NCI-H1930 (cell line): ENCODE data around the gene WASHC2A.
A peak's percentile ranks its signal among the peaks of the same experiment; 100 is the strongest.
"Not testable (repeated sequence)": the region's sequence is repeated elsewhere in the genome, so short reads cannot be mapped to it uniquely, and the experiment has no call there.

Experiments
- DNase-seq, 2 experiments: peaks; one replicate each; lab custom pipeline; 2025; lab: John Stamatoyannopoulos, UW

WASHC2A gene, protein sequence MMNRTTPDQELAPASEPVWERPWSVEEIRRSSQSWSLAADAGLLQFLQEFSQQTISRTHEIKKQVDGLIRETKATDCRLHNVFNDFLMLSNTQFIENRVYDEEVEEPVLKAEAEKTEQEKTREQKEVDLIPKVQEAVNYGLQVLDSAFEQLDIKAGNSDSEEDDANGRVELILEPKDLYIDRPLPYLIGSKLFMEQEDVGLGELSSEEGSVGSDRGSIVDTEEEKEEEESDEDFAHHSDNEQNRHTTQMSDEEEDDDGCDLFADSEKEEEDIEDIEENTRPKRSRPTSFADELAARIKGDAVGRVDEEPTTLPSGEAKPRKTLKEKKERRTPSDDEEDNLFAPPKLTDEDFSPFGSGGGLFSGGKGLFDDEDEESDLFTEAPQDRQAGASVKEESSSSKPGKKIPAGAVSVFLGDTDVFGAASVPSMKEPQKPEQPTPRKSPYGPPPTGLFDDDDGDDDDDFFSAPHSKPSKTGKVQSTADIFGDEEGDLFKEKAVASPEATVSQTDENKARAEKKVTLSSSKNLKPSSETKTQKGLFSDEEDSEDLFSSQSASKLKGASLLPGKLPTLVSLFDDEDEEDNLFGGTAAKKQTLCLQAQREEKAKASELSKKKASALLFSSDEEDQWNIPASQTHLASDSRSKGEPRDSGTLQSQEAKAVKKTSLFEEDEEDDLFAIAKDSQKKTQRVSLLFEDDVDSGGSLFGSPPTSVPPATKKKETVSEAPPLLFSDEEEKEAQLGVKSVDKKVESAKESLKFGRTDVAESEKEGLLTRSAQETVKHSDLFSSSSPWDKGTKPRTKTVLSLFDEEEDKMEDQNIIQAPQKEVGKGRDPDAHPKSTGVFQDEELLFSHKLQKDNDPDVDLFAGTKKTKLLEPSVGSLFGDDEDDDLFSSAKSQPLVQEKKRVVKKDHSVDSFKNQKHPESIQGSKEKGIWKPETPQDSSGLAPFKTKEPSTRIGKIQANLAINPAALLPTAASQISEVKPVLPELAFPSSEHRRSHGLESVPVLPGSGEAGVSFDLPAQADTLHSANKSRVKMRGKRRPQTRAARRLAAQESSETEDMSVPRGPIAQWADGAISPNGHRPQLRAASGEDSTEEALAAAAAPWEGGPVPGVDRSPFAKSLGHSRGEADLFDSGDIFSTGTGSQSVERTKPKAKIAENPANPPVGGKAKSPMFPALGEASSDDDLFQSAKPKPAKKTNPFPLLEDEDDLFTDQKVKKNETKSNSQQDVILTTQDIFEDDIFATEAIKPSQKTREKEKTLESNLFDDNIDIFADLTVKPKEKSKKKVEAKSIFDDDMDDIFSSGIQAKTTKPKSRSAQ (N-terminal part only)

DNA sequence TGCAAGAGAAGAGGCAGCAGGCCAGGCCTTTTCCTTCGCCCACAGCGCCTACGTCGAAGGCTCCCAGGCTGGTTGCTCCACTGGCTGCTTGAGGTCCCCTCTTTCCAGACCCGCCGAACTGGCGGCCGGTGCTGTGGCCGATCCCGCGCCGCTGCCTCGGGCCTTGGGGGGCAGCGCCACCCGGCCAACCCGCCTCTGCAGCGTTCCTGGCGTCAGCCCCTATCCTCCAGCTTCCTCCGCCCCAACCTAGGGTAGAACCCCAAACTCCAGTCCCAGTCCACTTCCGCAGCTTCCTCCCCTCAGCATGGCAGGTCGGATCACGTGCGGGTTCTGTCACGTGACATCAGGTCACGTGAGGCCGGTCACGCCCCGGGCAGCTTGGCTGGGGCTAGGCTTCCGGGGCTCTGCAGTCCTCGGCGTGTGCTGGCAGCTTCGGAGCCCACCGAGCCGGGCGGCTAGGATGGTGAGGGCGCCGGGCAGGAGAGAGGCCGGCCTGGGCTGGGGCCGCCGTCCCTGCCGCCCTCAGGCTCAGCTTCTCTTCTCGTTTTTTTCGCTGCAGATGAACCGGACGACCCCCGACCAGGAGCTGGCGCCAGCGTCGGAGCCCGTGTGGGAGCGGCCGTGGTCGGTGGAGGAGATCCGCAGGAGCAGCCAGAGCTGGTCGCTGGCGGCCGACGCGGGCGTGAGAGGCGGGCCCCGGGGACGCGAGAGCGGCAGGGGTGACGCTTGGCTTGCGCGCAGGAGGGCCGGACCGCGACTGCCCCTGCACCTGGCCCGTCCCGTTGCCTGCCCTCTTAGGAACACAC is at the start of gene WASHC2A:
WASHC2A (plus strand) TSS at position 409 of the 806 bp plus-strand sequence; CDS start at position 461, 52 bp downstream.
- peak; percentile 2 to 49 for DNase-seq

DNA sequence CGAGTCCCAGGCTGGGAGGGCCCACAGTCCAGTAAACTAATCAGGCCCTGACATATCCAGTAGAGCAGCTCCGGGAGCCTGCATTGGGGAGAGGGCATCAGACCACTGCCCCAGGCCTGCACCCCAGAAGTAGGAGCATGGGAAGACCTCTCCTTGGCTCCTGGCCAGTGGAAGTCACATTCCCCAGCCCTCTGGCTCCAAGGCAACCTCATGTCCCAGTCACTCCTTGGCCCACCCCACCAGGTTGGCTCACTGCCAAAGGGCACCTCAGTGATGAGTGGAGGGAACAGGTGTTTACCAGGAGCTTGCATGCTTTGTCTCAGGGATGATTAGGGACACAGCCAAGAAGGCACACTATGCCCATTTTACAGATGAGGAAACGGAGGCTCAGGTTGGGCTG is 48.5 kb upstream of the WASHC2A start:
- not testable (repeated sequence) for DNase-seq

DNA sequence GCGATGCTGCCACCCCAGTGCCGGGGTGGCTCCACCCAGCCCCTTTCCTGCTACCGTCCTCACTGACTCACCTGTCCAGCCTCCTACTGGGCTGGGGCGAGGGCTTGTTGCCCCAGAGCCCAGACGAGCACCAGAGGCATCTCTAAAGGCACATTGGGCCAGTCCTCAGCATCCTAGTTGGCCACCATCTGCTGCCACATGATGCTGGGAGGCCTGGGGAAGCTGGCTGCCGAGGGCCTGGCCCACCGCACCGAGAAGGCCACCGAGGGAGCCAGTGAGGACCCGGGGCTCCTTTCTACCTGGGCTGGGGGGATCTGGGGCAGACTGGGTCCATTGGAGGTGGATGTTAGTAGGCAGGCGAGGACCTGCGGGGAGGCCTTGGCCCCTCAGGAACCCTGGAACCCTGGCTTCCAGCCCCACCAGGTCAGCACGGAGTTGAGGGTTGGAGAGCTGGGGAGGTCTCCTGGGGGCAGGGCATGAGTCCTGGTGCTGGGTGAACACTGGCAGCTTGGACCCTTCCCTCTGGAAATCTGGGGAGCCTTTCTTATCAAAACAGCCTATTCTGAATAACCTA is 47.2 kb upstream of the WASHC2A start:
- DNase-seq, result not testable (repeated sequence)

DNA sequence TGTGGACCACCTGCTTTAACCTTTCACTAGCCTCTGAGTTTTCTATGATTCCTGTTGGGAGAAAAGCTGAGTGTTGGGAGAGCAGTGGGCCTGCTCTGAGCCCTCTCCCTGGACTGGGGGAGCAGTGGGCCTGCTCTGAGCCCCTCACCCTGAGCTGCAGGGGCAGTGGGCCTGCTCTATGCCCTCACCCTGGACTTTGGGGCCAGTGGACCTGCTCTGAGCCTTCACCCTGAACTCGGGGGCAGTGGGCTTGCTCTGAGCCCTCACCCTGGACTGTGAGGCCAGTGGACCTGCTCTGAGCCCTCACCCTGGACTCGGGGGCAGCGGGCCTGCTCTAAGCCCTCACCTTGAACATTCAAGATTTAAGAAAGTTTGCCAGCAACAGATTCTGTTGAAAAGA is 46.1 kb upstream of the WASHC2A start:
- no peak for DNase-seq

DNA sequence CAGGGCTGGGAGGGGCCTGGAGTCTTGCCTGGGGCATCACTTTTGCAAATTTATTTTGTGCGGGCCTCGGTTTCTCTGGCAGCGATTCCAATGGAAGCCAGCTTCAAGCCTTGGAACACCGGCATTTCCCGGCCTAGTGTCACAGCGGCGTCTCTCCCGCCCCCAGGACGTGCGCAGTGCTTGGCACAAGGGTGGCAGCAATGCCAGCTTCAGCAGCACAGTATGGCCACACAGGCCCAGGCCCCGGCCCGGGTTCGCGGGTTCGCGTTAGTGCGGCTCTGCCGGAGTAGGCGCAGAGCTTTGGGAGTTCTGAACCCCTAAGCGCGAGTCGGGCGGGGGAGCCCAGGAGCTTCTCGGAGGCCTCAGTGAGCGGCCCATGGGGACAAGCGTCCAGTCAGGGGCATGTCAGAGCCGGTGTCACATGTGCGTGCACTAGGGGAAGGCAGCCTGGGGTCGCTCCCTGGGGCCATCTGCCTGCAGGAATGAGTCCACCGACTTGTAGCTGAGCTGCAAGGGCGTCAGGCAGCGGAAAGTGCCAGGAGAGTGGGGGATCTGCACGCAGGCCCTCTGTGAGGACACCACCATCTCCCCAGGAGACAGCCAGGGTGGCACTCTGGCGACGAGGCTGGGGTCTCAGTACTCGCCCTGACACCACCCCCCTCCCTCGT is 42.9 kb upstream of the WASHC2A start:
- not testable (repeated sequence) for DNase-seq

DNA sequence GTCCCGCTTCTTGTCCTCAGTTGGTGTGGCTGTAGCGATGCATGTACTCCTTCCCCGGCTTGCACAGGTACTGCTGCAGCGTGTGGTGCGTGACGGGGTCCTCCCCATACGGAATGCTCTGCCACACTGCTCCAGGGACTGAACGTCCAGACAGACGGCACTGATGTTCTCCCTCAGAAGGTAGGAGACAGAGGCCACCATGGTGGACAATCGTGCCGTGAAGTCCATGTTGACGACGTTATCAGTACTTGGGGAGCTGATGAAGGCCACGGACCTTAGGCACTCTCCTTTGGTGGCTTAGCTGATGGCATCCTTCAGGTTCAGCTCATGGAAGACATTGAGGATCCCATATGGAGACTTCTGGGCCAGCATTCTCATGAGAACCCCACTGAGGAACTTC is 42.1 kb upstream of the WASHC2A start:
- DNase-seq, result no peak

DNA sequence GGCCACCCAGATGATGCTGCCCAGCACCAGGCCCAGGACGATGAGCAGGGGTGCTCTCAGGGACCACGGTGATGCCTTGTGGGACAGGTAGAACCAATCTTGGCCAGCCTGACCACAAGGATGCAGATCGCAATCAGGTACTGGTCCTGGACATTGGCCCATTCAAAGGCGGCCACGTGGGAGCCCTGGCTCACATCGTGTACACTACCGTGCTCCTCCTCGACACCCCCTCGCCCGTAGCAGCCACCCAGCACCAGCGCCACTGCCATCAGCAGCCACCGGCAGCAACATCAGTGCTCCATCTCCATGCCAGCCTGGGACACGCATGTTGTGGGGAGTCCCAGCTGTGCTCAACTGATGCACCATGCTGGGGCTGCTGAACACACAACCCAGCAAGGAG is 40.6 kb upstream of the WASHC2A start:
- DNase-seq, result no peak

DNA sequence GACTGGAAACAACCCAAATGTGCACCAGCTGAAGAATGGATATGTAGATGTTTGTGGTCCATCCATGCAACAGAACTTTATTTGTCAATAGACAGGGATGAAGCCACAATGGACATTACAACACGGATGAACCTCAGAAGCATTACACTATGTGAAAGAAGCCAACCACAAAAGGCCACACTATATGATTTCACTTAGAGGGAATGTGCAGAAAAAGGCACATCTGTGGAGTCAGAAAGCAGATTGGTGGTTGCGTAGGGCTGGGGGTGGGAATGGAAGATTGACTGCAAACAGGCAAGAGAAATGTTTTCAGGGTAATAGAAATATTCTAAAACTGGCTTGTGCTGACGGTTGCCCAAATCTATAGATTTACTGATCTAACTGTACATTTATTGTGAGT is 34.3 kb upstream of the WASHC2A start:
- DNase-seq, result no peak

DNA sequence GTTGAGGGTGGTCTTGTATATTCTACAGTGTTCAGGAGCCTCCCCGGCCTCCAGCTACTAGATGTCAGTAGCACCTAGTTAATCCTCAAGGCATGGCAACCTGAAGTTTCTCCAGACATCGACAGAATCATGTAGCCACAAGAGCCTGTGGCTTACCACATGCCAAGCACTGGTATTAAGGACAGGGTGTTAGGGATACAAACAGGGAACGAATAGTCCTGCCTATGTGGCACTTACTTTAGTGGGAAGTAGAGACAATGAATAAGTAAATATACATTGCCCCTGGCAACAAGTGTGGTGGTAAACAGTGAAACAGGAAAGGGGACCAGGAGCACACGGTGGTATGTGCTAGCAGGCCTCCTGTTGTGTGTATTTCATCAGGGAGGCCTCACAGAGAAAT is 32.4 kb upstream of the WASHC2A start:
- DNase-seq, result not testable (repeated sequence)

DNA sequence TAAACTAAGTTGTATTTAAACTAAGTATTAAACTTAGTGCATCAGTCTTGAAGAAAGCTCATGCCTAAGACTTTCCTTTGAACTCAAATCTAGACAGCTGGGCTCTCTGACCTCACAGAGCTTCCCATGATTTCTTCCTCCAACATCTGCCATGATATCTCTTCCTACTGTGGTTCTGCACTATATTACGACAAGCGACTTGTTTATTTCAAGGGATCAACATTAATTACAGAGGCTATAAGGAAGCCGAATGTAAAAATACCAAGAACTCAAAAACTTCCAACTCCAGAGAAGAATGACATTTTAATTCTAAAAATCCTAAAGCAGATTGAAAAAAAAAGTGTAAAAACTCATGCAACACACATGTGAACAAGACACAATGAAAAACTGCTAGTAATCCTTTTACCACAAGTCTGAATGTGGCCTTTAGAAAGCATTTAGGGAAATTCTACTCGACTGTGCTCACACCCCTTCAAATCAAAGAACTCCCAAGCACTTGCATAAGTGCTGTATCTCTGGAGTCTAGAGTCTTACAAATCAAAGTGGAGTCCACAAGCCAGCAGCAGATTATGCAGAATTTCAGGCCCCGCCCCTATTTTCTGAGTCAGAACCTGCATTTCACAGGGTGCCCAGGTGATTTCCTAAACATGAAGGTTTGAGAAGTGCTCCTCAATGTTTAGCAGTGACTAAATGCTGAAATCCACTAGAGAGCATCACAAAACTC is 22.7 kb upstream of the WASHC2A start:
- no peak for DNase-seq

DNA sequence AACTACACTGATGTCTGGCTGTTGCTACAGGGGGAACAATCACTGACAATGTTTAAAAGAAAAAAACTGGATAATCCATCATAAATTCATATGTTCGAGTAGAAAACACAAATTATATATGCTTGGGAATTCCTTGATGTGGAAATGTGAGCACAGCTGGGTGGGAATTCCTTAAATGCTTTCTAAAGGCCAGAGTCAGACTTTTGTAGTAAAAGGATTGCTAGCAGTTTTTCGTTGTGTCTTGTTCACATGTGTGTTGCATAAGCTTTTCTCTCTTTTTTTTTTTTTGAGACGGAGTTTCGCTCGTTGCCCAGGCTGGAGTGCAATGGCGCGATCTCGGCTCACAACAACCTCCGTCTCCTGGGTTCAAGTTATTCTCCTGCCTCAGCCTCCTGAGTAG is 21.3 kb upstream of the WASHC2A start:
- not testable (repeated sequence) for DNase-seq

DNA sequence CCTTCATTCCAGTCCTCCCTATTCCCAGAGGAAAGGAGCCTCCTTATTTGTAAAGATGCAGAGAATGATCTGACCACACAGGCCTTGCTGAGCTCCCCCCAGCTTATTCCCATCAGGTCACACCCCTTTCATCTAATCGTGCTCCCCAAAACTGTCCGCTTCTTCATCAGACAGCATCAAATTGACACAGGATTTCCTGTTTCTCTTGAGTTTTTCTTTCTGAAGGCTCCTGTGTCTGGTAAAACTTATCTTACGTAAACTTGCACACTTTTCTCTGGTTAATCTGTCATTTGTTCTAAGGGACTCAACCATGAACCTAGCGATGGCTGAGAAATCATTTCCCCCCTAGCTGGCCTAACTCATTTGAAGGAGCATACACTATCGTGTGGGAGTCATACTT is 20.2 kb upstream of the WASHC2A start:
- not testable (repeated sequence) for DNase-seq

DNA sequence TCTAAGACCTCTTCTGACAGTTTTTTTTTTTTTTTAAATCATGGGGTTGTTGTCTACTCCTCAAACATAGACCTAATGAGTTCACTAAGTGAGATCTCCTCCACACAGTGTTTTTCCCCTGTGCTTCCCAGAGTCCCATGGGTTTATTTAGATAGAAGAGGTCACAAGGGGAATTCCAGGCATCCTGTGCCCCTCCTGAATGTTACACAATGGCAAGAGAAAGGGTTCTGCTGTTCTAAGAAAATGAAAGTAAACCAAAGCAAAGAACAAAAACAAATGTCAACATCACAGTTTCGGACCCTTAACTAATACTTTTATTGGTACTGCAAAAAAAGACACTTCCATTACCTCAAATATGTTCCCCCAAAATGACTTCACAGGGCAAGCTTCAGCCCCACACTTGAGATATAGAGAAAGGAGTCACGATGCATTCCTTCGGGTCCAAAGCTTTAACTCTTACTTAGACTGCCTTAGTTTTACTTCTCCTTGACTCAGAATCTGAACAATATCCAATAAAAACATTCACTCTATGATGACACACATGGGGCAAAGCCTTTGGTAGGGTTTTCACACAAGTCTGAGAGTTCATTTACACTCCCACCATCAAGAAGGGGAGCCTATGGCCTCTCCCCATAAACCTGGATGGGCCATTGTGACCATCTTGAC is 15.6 kb upstream of the WASHC2A start:
- not testable (repeated sequence) for DNase-seq

DNA sequence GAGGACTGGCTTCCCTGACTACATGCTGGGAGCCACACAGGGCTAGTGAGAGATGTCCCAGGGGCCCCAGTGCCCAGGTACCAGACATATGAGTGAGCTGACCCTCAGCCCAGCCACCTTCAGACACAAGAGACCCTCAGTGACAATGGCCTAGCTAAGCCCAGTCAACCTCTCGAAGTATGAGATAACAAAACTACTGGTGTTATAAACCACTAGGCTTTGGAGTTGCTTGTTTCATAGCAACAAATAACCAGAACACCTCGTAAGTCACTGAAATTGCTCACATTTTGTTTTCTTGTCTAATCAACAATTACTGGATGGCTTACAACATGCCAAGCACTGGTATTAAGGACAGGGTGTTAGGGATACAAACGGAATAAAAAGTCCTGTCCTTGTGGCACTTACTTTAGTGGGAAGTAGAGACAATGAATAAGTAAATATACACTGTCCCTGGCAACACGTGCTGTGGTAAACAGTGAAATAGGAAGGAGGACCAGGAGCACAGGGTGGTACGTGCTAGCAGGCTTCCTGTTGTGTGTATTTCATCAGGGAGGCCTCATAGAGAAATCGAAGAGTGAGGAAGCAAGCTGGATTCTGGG is 14.9 kb upstream of the WASHC2A start:
- DNase-seq, result not testable (repeated sequence)

DNA sequence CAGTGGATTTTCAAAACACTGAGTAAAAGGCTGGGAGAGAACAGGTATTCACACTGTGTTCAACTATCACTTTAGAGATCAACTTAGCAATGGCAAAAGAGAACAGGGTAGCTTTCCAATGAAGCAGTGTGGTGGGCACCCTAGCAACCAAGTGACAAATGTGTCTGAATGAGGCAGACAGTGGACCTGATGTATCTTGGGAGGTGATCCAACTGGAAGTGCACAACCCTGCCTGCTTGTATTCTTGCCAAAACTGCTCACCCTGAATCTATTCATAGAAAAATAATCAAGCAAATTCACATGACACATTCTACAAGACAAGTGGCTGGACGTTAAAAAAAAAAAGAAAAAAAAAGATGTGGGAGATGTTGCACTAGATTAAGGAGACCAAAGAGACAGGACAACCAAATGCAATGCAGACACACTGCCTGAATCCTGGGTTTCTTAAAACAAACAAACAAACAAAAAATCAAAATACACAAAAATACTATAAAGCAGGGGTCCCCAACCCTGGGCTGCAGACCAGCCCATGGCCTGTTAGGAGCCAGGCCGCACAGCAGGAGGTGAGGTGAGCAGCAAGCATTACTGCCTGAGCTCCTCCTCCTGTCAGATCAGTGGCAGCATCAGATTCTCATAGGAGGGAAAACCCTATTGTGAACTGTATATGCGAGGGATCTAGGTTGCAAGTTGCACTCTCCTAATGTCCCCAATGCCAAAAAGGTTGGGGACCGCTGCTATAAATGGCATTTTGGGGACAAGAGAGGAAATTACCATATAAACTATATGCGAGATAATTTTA is 12.1 kb upstream of the WASHC2A start:
- not testable (repeated sequence) for DNase-seq

DNA sequence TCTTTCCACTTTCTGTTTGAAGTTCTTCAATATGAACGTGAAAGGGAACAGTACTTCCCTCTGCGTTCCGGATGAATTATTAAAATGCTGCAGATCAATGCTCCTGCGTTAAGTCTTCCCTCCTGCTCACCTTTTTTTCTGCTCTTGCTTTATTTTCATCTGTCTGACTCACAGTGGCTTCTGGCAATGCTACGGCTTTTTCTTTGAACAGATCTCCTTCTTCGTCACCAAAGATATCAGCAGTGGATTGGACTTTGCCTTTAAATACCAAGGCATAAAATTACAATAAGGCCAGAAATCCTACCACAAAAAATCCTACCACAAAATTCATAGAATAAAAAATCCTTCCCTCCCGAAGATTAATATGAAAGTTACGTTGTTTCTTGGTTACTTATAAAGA is 11.1 kb upstream of the WASHC2A start:
- DNase-seq, result not testable (repeated sequence)

DNA sequence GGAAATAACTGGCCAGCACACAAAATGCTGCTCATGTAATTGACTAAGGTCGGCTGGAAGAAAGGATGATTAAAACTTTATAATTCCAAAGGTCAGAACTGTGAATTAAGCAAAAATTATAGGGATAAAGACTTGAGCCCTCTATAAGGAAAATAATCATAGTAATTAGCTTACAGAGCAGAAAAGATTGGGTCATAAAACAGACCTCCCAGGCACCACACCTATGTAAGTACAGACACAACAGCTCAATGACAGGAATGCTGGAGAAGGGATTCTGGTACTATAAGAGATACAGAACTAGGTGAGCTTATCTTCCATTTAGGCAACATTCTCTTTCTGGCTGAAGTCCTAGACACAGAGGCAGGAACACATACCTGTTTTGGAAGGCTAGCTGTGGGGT is 9.0 kb upstream of the WASHC2A start:
- DNase-seq, result not testable (repeated sequence)

DNA sequence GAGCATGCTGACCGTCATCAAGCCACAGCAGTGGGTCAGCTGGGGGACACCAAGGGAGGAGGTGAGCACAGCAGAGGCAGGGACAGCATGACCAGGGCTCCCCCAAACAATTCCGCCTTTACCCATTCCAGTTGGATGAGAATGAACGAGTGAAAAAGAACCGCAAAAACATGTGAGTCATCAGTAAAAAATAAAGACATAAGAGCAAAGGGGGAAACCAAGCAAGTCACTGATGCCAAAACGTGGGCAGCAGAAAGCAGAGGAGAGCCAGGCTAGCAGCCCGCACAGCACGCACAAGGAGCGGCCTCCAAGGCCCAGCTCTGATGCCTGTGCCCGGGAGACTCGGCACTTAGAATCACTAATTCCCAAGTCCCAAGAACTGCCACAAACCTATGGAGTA is 7.8 kb upstream of the WASHC2A start:
- not testable (repeated sequence) for DNase-seq
